HG03097 (cell line): ENCODE measurements around the gene ZNF678.

Source experiments
- ATAC-seq: cut with Tn5 transposase; IDR thresholded peaks from one replicate; pipeline ENCODE4 v1.9.1; 2021; ENCODE audit not compliant: unreplicated experiment, low FRiP score

ZNF678 gene

DNA sequence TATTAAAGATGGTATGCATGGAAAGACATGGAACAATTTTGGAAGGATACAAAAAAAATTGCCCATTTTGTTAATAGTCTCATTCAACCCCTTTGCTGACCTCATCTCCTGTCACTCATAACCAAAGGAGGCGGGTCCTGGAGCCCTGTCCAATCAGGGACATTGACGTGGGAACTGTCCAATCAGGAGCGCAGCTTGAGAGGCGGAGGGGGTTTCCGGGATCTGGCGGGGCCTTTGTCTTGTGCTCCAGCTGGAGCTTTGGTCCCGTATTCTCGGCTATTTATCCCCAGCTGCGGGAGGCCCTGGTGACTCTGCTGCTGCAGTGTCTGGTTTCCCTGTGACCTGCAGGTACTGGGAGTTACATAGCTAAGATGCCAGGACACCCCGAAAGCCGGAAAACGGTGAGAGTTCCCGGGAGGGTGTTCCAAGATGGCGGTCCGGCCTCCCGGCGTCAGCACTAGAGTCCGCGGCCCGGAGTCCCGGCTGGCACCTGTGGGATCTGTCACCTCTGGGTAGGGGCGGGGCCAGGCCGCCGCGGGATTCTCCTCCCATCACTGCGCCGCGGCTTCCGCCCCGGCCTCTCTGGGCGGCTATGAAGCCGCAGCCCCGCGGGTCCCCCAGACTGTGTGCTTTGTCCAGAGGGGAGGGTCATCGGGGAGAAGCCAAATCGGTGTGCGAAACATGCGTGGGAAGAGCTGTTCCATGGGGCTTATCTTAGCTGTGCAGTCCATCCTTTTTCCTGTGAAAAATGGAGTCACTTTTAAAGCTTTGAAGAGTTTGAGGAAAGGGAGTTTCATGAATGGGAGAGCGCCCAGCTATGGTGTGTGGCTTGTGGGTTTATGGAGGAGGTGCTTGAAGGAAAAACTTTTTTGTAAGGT is at the start of gene ZNF678:
Gene ZNF678, plus strand, starts transcription at position 233 of the 878 bp plus-strand sequence. CDS start 87,436 bp downstream, outside the sequence.
- peak; percentile 95 for ATAC-seq

DNA sequence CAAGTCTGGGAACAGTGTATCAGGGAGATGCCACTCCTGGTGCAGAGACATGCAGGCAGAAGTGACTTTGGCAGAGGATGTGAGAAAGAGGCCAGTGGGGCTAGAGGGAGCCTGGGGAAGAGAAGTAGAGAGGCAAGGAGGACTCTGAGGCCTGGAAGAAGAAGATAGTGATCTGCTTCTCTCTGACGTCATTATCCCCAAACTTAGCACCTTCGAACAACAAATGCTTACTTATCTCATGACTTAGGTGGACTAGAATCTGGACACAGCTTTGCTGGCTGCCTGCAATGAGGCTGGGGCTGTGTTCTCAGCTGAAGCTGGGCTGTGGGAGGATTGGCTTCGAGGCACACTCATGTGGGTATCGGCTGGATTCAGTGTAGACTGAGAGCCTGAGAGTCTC is 44.5 kb upstream of the ZNF678 start:
- no peak for ATAC-seq

DNA sequence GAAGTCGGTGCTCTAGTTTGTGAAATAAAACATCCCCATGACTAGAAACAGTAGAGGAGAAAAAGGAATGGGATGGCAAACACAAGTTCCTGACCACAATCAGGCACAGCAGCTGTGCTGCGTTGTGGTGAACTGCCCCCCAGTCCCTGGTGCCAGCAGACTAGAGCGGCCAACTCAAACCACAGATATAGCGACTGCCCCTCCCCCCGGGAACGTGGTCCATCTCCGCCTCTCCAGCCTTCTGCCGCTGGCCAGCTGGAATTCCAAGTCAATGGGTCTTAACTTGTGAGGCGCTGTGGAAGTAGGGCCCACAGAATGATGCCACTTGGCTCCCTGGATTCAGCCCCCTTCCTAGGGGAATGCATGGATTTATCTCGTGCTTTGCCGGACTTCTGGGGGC is 41.6 kb upstream of the ZNF678 start:
- no peak for ATAC-seq

DNA sequence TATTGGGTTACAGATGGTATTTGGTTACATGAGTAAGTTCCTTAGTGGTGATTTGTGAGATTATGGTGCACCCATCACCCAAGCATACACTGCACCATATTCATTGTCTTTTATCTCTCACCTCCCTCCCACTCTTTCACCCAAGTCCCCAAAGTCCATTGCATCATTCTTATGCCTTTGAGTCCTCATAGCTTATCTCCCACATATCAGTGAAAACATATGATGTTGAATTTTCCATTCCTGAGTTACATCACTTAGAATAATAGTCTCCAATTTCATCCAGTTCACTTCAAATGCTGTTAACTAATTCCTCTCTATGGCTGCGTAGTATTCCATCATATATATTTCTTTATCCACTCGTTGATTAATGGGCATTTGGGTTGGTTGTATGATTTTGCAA is 36.8 kb upstream of the ZNF678 start:
- ATAC-seq = no peak

DNA sequence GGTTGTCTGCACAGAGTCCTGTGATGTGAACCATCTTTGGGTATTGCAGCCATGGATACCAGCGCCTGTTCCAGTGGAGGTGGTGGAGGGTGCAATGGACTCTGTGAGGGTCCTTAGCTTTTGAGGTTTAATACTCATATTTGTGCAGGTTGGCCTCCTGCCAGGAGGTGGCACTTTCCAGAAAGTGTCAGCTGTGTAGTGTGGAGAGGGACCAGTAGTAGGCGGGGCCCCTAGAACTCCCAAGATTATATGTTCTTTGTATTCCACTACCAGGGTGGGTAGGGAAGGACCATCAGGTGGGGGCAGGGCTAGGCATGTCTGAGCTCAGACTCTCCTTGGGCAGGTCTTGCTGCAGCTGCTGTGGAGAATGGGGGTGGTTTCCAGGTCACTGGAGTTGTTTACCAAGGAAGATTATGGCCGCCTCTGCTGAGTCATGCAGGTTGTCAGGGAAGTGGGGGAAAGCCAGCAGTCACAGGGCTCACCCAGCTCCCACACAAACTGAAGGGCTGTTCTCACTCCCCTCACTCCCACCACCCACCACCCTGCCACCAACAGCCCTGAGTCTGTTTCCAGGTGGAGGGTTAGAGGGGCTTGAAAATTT is 31.2 kb upstream of the ZNF678 start:
- no peak for ATAC-seq

DNA sequence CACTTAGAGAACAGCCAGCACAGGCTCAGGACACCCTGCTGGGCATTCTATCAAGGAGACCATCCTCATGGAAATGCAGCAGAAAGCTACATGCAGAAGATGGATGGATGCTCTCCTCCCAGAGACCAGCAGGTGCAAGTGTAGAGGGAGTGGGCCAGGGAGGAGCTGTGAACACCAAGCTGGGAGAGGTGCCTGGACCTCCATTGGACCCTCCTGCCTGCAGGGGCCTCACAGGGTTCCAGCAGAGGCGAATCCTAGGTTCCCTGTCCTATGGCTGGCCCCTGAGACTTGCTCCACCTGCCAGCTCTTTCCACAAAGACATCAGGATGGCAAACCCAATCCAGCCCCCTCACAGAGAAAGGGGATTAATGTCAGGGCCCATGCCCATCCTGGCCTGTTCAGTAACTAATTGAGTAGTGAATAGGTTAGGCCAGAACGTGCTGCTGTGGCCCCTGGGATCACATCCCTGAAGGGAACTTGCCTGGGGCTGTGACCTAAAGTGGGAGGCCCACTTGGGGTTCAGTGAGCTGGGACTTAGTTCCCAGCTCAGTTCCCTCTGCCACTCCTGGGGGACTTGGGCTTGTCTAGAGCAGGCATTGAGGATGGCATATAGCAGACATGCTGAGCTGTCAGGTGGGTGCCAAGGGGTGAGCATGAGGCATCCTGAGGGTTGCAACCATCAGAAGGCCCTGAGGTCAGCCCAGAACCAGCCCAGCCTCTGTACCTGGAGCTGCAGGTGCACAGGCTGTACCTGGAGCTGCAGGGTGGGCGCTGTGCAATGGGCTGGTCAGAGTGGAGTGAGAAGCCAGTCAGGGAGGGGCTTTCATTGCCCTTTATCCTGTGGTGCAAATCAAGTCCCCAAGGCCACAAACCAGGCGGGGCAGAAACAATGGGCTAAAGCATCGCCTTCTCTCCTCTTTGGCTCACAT is 22.9 kb upstream of the ZNF678 start:
- ATAC-seq = no peak

DNA sequence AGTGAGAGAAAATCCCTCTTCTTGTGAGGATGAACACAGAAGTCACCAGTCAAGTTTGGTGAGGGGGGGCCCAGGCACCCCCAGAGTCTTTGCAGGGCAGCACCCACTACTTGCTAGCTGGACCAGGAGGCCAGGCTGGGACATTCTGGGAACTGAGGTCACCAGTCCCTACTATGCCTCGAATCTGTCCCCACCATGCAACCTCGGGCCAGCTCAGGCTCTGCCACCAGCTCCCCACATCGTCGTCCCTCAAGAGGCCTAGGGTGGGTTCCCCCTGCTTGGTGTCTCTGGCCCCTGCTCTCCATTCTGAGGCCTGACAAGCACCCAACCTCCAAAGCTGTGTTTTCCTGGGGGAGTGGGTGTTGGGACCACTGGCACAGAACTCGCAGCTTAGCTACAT is 22.2 kb upstream of the ZNF678 start:
- no peak for ATAC-seq

DNA sequence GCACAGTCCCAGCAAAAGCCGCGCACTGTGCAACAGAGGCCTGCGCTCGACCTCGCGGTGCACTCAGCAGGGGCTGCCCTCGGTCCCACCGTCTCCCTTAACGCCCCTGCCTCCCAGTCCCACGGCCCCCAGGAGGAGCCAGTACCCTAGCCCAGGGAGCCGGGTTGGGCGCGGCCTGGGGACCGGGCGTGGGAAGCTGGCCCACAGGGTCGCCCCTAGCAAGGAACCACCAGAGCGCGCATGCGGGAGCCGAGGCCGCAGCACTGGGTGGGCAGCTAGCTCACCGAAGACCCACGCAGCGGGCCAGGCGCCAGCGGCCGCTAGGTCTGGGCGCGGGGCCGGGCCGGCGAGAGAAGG is 21.6 kb upstream of the ZNF678 start:
- peak; percentile 8 for ATAC-seq

DNA sequence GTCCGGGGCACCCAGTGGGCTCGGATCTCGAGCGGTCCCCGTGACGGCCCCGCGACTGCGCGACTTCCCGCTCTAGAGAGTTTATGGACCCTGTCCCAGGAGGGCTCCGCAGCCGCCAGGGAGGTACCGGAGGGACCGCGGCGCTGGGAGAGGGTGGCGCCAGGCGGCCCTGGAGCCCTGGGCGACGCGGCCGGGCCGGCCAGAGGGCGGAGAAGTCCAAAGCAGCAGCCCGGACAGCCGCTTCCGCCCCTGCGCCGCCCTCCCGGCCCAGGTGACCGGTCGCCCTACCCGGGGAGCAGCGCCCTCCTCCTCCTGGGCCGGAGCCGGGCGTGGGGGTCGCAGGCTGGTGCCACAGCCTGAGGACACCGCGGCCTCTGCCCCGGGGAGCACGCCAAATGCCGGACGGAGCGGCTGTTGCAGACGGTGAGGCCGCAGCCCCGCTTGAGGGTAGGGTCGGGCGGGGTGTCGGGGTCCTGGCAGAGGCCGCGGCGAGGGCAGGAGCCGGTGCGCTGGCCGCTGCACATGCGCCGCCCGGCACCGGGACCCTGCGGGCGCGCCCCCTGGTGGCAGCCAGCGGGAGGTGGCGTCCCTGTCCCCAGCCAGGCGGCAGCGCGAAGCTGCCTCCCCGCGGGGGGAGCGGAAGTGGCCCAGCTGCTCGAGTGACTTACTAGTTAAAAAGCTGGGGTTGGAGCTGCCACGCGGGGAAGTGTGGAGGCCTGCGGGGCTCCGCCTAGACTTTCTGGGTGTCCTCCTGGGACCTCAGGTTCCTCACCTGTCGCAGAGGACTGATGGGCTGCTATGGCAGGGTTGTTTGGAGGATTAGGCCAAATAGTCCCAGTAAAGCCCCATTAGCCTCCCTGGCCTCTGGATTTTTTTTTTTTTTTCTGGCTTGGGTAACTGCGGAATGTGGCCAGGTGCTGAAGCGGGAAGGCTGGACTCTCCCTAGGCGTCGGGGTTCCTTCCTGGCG is 20.9 kb upstream of the ZNF678 start:
- ATAC-seq = peak; percentile 92

DNA sequence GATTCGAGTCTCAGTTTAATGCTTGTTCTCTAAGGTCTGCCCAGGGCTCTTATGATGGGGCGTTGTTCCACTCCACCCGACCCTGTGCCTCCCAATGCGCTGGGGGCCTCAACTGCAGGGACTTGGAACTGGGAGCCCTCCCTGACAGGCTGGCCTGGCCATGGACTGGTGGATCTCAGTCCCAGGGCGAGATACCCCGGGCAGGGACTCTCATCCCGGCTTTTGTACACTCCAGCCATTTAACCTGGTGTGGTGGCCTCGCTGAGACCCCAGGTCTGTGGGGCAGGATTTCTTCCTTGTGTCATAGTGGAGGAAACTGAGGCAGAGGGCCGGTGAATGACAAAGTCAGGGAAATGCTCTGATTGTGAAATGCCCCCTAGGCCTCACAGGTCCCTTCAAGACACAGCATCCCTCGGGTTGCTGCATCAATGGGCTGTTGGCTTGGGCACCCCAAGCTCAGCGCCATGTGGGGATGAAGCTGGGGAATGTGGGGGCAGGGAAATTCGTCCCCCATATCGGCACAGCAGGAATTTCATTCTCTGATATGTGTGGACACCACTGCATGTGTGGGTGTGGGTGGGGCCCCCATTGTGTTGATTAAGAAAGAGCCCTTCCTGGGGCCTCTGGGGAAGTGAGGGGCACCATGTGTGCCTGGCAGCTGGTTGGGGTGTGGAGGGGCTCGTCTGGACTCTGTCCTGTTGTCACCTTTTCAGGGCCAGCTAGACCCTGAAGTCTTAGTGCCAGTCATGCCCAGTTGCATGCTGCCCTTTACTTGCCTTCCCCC is 19.9 kb upstream of the ZNF678 start:
- ATAC-seq = no peak

DNA sequence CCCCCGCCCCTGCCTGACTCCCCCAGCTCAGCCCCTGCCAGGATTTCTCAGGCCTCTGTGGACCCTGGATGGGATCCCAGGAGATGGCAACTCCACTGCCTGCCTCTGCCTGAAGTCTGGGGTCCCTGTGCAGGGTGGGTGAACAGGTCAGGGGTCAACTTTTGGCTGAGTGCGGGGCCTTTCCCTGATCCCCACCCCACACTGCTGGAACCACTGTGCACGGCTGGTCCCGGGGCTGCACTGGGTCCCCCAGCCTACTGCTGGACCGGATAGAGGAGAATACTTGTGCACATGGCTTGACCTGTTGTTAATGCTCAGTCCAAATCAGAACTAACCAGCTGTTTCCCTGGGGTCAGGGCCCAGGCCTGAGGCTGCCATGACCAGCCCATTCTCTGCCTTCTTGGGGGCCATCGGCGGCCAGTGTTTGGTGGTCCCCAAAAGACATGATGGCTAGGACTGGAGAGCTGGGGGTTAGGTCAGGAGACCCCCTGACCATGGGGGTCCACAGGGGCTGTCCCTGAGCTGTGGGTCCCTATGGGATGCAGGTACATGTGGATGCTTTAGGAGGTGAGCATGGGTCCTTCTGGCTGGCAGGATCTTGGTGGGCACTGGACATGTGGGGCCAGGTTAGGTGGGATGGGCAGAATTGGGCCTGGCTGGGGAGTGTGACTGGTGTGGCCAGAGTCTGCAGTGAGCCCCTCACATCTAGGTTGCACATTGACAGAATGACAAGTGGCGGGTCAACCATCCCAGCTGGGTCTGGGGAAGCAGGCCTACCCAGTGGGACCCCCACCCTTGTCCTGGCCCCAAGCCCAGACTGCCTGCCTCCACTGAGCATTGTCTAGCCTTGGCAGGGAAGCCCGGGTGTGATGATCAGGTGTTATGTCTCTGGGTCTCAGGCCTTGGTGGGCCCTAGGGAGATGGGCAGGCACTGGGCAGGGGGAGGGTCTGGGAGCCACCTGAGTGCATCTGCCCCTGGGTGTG is 19.0 kb upstream of the ZNF678 start:
- no peak for ATAC-seq

DNA sequence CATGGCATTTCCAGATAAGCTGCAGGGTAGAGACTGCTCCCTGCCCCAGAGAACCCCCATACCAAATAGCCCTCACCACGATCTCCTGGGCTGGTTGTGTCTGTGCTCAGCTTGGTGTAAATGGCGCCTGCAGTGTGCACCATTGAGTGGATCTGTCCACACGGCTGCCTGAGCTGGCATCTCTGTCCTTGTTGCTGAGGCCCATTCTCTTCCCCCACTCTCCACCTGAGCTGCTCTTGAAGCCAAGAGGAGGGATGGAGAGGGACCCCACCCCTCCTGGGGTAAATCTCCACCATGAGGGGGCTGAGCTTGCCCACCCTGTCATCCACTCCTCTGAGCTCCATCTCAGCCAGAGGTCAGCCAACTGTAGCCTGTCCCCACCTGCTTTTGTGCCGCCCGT is 18.0 kb upstream of the ZNF678 start:
- no peak for ATAC-seq

DNA sequence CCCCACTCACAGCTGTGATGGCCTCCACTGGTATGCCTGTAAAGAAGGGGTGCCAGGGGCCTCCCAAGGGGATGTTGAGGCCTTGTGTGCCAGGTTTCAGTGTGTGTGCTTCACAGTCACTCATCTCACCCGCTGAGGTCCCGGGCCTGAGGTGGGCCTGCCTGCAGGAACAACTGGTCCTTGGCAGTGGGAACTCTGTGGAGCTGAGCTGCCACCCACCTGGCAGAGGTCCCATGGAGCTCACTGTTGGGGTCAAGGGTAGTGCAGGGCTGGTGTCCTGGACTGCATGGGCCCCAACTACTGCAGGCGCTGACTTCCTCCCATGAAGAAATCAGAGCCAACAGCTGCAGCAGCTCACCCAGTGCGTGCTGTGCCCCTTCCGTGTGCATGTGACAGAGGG is 17.3 kb upstream of the ZNF678 start:
- no peak for ATAC-seq

DNA sequence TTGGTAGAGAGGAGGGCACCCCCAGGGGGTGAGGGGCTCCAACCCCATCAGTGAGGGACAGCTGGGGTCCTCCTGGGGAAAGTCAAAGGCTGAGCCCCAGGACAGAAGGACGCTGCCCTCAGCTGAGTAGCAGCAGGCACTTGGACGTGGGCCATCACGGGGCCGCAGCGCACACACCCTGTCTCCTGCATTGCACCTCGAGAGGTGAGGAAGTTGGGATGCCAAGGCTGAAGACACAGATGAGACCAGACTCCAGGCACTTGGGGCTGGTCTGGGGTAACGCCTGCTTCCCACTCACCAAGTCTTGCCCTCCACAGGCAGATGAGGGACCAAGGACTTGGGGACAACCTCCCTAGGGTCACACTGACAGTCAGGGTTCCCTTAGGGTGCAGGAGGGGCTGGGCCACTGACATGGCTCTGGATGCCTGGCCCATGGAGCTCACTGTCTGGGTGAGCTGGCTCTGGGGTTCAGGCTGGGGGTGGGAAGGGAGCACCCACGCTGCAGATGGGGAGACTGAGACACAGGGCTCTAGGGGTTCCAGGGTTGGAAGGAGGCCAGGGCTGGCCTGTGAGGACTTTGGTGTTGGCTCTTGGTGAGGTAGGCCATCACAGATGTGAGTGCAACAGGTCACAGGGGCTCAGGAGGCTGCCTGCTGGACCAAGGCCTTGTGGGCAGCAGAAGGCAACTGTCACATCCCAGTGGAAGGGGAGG is 16.6 kb upstream of the ZNF678 start:
- ATAC-seq = no peak

DNA sequence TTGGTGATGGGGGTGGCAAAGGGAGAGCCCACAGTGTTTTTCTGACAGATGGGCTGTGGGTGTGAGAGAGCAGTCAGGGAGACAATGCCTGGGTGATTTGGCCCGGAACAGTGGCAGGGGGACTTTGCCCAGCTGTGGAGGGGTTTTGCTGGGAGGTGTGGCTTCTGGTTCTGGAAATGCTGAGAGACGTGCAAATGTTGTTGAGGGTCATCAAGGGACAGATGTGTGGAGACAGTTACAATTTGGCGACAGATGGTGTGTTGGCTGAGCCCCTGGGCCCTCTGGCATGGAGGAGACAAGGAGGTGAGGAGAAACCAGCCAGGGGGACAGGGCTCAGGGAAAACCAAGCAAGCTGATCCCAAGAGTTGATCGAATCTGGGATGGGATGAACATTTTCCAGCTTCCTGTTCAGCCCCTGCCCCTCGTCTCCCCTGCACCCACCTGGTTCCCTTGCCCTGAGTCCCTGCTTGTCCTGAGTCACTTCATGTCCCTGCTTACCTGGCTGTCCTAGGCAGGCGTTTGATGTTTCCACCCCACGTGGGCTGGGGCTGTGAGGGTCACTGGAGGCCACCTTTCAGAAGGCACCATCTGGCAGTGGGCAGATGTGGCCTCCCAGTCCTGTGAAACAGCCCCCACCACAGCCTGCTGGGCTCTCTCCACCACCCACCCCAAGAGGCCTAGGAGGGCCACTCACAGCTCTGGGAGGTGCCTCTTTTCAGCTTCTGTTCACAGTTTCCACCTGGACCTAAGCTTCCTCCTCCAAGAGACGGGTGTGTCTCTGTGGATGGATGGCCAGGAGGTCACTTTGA is 15.8 kb upstream of the ZNF678 start:
- ATAC-seq = no peak

DNA sequence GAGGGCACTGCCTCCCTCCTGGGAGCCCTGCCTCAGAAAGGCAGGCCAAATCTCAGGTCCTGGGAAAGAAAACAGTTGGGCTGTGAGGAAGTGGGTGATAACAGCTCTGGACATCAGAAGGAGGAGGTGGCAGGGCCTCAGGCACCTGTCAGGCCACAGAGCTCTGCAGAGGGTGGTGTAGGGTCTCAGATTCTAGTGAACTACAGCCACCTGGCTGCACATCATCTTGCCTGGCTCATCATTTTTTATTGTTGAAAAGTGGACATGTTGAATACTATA is 15.3 kb upstream of the ZNF678 start:
- ATAC-seq = no peak

DNA sequence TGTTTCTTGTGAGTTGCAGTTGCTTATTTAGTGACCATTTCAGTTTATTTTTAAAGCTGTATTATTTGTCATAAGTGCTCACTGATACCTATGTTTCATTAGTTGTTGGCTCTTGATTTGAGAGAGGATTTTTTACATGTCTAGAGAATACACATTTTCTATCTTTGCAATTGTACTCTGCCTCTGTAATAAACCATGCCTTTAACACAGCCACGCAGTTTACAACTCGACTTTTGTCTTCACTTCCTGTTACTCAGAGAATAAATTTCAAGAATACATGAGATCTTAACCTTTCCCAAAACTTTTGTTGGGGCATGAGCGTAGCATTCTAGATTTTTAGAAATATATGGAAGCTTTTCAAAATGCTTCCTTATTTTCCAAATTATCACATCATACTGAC is 14.9 kb upstream of the ZNF678 start:
- no peak for ATAC-seq
